Left kidney (tissue), 2 donors: ENCODE measurements around the gene TSPAN17. TPM values are rescaled to one million over a fixed set of nuclear protein-coding genes. Genes with fewer than 3 reads are reported as not detected.

ENCODE experiments used
- DNase-seq: peaks from one replicate; pipeline ENCODE4 v3.0.0-alpha.2; 2013
- polyA plus RNA-seq: library from polyadenylated mRNA; unstranded; fragments of 120-200 nt; gene quantifications from one replicate; pipeline ENCODE4 v1.2.1, GENCODE V29; 2013; ENCODE audit not compliant: insufficient read length

The TSPAN17 gene
- polyA plus RNA-seq, 1 donor: 29.3 TPM

DNA sequence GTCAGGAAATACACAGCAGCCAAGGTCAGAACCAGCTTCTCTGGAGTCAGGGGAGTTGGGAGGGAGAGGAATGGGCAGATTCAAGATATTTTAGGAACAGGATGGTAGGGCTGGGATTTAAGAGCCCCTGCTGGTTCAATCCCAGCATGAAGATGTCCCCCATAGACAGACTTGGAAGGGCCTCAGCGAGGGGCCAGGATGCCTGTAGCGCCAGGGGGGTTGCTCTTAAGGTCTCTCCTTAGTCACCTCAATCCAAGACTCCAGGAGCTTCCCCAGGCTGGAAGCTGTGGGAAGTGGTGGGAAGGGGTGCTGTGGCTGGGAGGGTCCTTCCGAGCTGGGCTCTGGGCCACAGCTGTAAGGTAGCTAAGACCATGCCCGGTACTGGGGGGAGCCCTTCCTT, 8.1 kb upstream of the TSPAN17 start:
- no peak for DNase-seq

- no peak for DNase-seq
Measured at GRCh38 chr5:176639981-176640380, 7.3 kb upstream of the TSPAN17 start.

DNA sequence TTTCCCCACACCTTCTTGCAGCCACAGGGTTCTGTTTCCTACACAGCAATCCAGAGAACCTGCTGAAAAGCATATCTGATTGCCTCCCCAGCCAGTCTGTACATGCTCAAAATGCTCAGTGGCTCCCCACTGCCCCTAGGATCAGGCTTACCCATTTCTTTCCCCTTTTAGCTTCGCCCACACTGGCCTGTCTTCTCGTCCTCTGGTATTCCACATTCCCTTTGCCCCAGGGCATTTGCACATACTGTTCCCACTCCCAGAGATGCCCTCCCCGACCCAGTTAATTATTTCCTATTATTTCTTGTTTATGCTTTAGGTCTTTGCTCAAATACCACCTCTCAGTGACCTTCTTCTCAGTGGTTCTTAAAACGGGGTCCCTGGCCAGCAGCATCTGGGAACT, 6.7 kb upstream of the TSPAN17 start:
- DNase-seq: no peak

DNA sequence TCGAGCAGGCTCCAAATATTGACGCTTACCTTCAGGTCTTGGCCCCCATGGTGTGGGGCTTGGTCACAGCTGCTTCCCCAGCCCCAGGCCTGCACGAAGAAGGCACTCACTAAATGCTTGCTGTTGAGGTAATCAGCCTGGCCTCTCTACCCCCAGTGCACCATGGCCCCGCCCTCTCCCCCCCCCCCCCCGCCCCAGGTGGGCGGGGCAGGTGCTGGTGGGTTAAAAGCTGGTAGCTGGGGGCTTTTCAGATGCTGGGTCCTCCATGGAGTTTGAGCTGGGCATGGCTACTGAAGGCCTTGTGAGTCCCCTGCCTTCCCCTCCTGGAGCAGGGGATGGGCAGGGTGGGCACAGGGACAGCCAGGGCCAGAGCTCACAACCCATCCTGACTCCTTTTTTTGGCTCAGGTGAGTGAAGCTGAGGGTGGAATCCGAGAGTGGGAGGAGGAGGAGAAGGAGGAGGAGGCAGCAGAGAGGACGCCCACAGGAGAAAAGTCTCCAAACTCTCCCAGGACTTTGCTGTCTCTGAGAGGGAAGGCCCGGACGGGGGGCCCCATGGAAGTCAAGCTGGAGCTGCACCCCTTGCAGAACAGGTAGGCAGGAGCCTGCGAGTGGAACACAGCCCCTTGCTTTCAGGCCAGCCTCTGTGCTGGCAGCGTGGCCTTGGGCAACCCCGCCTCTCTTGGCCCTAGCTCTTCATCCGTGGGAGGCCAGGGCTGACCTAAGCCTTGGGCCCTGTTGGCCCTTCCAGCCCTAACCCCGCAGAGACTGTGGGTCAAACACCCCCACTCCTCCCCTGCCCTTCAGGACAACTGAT, 4.4 kb upstream of the TSPAN17 start:
- DNase-seq: no peak

DNA sequence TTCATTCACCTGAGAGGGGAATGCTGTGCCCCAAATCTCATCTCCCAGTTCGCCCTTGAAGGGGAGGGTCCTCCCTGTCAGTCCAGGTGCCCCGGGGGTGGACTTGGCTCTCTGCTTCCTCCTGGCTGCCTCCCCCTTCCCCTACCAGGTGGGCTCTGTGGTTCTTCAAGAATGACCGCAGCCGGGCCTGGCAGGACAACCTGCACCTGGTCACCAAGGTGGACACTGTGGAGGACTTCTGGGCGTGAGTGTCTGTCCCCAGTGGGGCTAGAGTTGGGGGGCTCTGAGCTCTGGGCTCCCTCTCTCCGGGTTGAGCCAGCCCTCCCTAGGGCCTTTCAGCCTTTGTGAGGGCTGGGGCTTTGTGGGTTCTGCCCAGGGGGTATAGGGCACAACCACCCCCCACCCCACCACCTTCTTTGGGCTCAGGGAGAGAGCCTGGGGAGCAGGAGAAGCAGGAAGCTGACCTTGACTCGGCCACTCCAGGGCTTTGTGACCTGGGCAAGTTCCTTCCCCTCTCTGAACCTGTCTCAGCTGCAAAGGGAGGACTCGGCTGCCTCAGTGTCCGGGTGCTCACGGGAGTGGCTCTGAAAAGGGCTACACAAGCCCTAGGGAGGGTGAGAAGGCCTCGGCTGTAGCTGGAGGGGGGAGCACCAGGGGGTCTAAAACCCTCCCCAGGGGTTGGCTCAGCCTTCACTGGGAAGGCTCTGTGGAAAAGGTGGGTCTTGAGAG, 3.6 kb upstream of the TSPAN17 start:
- DNase-seq: no peak

GRCh38 chr5:176644294-176644693, 3.0 kb upstream of the TSPAN17 start:
- no peak for DNase-seq

DNA sequence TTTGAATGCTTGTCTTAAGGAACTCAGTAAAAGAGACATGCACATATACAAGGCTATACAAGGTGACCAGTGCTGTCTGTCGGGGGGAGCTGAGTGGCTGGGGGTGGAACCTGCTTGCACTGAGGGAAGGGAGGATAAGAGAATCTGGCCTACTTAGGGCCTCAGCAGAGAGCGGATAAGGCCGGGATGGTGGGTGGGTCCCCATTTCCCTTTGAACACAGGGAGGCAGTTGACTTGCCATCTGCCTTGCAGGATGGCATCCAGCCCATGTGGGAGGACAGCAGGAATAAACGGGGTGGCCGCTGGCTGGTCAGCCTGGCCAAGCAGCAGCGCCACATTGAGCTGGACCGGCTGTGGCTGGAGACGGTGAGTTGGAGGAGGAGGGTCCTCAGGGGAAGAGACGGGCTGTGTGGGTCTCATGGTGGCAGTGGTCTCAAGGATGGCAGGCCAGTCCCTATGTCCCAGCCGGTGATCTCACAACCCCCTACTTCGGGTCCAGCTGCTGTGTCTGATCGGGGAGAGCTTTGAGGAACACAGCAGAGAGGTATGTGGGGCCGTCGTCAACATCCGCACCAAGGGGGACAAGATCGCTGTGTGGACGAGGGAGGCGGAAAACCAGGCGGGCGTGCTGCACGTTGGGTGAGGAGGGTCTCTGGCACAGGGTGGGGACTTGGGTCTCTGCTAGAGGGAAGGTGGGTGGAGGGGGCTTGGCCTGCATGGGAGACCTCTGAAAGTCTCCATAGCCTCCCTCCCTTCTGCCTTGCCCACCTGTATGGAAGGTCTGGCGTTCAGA, 2.2 kb upstream of the TSPAN17 start:
- DNase-seq: no peak

GRCh38 chr5:176646049-176646706, 1.1 kb upstream of the TSPAN17 start:
- no peak for DNase-seq

- DNase-seq: no peak
Measured at GRCh38 chr5:176646707-176647029, 616 bp upstream of the TSPAN17 start.

GRCh38 chr5:176647843-176648473, 674 bp downstream of the TSPAN17 start:
- no peak for DNase-seq

DNA sequence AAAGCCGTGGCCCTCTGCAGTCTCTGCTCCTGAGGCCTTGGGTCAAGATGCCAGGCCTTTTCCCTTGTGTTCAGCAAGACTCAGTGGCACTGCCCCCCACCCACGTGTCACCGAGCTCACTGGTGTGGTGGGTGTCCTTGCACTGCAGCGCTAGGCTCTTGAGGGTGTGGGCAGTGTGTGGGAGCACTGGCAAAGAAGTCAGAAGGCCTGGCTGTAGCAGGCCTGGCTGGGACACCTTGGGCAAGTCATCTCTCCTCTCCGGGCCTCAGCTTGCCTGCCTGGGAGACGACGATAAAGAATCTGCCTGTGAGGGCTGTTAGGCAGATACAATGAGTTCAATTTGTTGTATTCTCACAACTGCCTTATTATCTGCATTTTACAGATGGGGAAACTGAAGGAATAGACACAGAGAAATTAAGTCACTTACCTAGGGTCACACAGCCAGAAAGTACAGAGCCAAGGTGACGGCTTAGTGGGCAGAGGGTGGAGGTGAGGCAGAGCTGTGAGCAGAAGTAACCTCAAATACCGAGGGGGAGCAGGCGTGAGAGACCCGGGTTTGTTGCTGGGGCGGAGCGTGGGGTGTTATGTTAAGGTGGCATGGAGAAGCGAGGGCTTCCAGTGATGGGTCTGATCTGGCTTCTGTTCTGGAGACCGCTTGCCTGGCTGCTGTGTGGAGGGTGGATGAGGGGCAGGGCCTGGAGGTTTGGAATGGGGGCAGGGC, 1.4 kb downstream of the TSPAN17 start:
- no peak for DNase-seq

- no peak for DNase-seq
Measured at GRCh38 chr5:176650354-176650884, 3.1 kb downstream of the TSPAN17 start.

- DNase-seq: no peak
Measured at GRCh38 chr5:176651472-176651980, 4.2 kb downstream of the TSPAN17 start.

DNA sequence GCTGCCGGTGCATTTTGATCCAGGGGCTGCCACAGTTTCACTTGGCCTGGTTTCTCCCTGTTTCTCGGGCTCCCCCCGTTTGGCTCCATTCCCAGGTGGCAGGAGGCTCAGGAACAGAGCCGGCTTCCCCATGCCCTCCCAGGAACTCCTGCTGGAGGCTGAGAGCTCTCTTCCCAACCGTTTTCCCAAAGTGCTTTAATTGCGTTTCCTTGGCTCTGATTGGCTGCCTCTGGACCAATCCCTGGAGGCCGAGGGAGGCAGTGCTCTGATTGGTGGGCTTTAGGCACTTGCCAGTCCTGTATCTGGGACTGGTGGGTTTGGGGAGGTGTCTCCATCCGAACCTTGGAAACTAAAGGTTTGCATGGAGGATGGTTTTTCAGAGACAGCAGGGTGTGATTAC, 4.9 kb downstream of the TSPAN17 start:
- DNase-seq: no peak

DNA sequence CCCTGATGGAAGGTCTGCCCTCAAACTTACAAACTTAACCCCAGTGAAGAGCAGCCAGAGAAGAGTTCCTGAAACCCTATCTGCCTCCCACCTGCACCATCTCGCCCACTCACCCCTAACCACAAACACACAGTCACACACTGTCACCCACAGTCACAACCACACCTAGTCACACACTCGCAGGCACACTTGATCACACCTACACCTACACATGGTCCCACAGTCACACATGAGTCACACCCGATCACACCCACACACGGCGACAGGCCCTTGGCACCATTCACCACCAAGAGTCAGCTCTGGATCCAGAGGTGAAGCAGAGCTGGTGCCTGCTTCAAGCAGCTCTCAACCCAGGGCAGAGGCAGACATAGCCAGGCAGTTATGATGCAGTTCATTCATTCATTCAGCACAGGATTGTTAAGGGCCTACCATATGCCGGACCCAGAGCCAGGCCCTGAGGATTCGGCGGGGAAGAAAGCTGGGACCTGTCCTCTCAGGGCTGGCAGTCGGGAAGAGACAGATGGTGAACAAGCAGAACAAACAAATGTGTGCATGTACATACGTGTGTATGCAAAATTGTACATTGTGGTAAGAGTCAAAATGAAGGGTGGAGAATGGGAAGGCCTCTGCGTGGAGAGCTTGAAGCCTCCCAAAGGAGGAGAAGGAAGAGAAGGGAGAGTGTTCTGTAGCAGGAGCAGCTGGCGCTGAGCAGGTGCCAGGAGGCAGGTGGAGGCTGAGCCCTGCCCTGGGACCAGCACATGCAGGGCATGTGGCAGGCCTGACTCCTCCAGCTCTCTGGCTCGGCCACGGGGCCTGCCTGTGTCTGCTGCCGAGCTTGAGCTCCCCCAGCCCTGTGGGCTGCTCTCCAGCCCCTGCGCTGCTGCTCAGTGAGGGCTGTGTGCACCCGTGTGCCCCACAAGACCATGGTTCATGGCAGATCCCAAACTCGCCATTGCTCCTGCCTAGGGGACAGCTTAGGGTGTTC, 6.4 kb downstream of the TSPAN17 start:
- DNase-seq: no peak

DNA sequence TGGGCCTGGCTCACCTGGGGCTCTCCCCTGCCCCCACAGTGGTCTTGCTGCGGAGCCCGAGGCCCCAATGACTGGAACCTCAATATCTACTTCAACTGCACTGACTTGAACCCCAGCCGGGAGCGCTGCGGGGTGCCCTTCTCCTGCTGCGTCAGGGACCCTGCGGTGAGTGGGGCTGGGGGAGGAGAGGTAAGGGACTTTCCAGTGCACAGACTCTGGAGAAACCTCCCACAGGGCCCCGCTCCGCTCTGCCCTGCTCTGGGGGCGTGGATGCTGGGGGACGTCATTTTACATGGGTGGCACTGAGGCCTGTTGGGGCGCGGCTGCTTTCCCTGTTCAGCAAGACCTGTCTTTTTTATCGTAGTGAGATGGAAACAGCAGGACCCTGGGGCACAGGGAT, 7.6 kb downstream of the TSPAN17 start:
- DNase-seq: no peak

DNA sequence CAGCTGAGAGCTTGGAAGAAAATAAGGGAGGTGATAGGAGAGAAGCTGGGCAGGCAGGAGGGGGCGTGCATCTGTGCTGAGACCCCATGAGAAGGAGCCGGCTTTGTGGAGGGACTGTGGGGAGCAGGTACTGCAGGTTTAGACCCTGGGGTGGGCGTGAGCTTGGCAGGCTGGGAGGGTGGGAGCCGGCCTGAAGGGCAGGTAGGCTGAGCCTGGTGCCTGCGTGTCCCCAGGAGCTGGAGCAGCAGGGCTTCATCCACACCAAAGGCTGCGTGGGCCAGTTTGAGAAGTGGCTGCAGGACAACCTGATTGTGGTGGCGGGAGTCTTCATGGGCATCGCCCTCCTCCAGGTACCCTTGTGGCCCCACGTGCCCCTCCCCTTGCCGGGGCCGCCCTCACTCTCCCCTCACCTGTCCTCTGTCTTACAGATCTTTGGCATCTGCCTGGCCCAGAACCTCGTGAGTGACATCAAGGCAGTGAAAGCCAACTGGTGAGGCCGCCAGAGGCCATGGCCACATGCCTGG, 9.2 kb downstream of the TSPAN17 start:
- DNase-seq: no peak

DNA sequence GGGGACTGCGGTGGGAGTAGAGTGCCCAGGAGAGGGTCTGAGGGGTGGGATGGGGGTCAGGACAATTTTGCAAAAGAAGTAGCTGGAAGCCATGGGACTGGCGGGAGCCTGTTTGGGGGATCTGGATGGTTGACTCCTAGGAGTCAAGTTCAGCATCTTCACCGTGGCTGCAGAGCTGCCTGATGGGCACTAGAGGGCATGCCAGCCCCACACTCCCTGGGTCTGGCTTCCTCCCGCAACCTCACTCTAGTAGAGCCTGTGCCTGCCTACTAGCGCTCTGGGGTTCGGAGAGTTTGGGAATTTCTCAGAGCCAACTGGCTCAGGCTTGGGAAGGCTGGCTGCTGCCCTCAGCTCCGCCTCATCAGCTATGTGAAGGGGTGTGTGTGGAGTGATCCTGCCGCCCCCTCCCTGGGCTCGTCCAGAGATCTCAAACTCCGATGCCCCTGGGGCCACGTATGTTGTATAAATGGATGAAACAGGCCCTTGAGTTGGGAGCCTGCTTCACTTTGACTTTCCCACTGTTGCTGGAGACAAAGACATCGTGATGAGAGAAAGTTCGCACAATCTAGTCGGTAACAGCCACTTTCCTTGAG, 10.8 kb downstream of the TSPAN17 start:
- DNase-seq: peak; percentile 62
